ENCODE results near the gene NUDT13.

The NUDT13 gene

GRCh38 chr10:73110345-73110849 lies at the start of gene NUDT13:
TSS of gene NUDT13 (plus strand) at chr10:73110455. CDS start at chr10:73114366, 3,911 bp downstream.
- H3K4me3 ChIP-seq (ENCODE audit: low read length) = peak within 1 kb of the TSS; percentile 74
- H2AFZ ChIP-seq (ENCODE audit: low read depth, low read length) = no peak within 1 kb of the TSS
- no peaks in the 10 kb centered on the region for H3K36me3 ChIP-seq (replicated peaks; ENCODE audit: low read depth, low read length)
- no peaks in the 10 kb centered on the region for H4K20me1 ChIP-seq (ENCODE audit: insufficient read depth, low read length)
- no peaks in the 10 kb centered on the region for H3K4me1 ChIP-seq (ENCODE audit: low read length)
- H3K9me3 ChIP-seq (ENCODE audit: insufficient read depth, low read length) = no peaks in the 10 kb centered on the region
- H3K4me2 ChIP-seq (ENCODE audit: low read length) = peak within 1 kb of the TSS; percentile 58
- peak within 1 kb of the TSS; percentile 43 for H3K9ac ChIP-seq (ENCODE audit: low read length)
- TF ChIP-seq EZH2phosphoT487 (IDR thresholded peaks at IDR 0.05; ENCODE audit: low read depth) = no peak
- TF ChIP-seq, protein P1, sequence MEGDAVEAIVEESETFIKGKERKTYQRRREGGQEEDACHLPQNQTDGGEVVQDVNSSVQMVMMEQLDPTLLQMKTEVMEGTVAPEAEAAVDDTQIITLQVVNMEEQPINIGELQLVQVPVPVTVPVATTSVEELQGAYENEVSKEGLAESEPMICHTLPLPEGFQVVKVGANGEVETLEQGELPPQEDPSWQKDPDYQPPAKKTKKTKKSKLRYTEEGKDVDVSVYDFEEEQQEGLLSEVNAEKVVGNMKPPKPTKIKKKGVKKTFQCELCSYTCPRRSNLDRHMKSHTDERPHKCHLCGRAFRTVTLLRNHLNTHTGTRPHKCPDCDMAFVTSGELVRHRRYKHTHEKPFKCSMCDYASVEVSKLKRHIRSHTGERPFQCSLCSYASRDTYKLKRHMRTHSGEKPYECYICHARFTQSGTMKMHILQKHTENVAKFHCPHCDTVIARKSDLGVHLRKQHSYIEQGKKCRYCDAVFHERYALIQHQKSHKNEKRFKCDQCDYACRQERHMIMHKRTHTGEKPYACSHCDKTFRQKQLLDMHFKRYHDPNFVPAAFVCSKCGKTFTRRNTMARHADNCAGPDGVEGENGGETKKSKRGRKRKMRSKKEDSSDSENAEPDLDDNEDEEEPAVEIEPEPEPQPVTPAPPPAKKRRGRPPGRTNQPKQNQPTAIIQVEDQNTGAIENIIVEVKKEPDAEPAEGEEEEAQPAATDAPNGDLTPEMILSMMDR (IDR thresholded peaks at IDR 0.05; ENCODE audit: low read depth, low read length) = no peak
- no peak within 1 kb of the TSS for H3K27ac ChIP-seq (ENCODE audit: low read length)
- no peaks in the 10 kb centered on the region for H3K27me3 ChIP-seq (ENCODE audit: low read depth, low read length)
- no peaks in the 10 kb centered on the region for H3K79me2 ChIP-seq (ENCODE audit: low read length)

DNA sequence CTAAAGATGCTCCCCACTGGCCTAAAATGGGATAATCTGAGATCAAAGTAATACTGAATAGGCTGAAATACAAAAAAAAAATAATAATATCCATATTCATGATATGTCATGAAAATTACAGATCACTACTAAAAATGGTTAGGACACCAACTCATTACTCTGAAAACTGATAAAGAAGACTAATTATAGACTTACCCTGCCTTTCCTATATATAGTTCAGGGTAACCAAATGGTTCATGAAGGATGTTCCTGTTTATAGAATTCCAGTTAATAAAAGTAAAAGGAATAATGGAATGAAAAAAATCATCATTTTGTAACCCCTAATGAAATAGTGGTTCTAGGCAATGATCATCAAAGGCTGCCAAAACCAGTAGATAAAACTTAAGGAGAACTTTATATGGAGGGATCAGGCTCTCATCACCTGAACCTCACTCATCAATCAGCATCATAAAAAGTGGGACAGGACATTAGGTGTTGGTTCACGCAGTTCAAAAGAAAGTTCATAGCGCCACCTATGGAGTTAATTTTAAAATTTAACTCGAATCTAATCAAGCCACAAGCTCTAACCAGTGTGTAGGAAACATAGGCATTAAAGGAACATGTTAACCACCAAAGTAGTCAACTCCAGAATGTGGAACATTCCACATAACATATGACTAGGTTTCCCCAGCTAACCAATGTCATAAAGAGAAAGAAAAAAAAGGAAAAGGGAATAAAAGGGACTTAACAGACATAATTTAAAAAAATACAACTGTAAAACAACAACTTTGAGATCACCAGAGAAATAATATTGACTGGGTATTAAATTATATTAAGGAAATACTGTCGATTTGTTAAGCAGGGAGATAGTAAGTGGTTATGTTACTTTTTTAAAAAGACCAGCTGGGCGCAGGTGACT lies 49.3 kb upstream of the NUDT13 start:
- Histone ChIP-seq H2AFZ (ENCODE audit: low read depth, low read length) (no peak overlapping the region), H3K79me2 (ENCODE audit: low read length) (no peaks in the 10 kb centered on the region), H3K36me3 (replicated peaks; ENCODE audit: low read depth, low read length) (peaks cover 20% of the 10 kb centered on the region), H3K4me1 (ENCODE audit: low read length) (no peaks in the 10 kb centered on the region), H3K9me3 (ENCODE audit: insufficient read depth, low read length) (no peaks in the 10 kb centered on the region), H3K4me3 (ENCODE audit: low read length) (no peak overlapping the region), H3K27ac (ENCODE audit: low read length) (no peak overlapping the region), H3K27me3 (ENCODE audit: low read depth, low read length) (no peaks in the 10 kb centered on the region), H4K20me1 (ENCODE audit: insufficient read depth, low read length) (no peaks in the 10 kb centered on the region), H3K9ac (ENCODE audit: low read length) (no peak overlapping the region), H3K4me2 (ENCODE audit: low read length) (no peak overlapping the region)
- TF ChIP-seq, protein P1 (IDR thresholded peaks at IDR 0.05; ENCODE audit: low read depth, low read length) = peak; percentile 49; the same call in 1 of the 2 replicates
- TF ChIP-seq EZH2phosphoT487 (IDR thresholded peaks at IDR 0.05; ENCODE audit: low read depth) = no peak

GRCh38 chr10:73061743-73062142 lies 48.5 kb upstream of the NUDT13 start:
- H3K9me3 ChIP-seq (ENCODE audit: insufficient read depth, low read length) = no peaks in the 10 kb centered on the region
- no peaks in the 10 kb centered on the region for H4K20me1 ChIP-seq (ENCODE audit: insufficient read depth, low read length)
- no peak overlapping the region for H3K4me2 ChIP-seq (ENCODE audit: low read length)
- no peak overlapping the region for H2AFZ ChIP-seq (ENCODE audit: low read depth, low read length)
- no peaks in the 10 kb centered on the region for H3K4me1 ChIP-seq (ENCODE audit: low read length)
- no peak overlapping the region for H3K27ac ChIP-seq (ENCODE audit: low read length)
- no peaks in the 10 kb centered on the region for H3K79me2 ChIP-seq (ENCODE audit: low read length)
- no peaks in the 10 kb centered on the region for H3K27me3 ChIP-seq (ENCODE audit: low read depth, low read length)
- H3K4me3 ChIP-seq (ENCODE audit: low read length) = no peak overlapping the region
- H3K9ac ChIP-seq (ENCODE audit: low read length) = no peak overlapping the region
- no peak for TF ChIP-seq EZH2phosphoT487 (IDR thresholded peaks at IDR 0.05; ENCODE audit: low read depth)
- TF ChIP-seq, protein P1 (IDR thresholded peaks at IDR 0.05; ENCODE audit: low read depth, low read length) = no peak
- H3K36me3 ChIP-seq (replicated peaks; ENCODE audit: low read depth, low read length) = peaks cover 20% of the 10 kb centered on the region

DNA sequence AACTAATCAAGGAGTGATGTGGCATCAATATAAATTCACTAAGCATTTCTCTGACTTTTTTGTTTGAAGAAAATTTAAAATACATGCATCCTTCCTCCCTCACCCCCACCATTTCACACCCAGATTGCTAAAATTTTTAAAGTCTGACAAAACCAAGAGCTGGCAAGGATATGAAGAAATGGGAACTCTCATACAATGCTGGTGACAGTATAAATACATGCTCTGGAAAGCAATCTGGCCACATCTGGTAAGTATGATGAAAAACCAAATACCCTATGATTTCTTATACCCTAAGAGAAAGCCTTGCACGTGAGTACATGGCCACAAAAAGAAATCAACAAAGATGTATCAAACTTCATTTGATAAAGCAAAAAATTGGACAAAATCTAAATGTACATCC lies 44.8 kb upstream of the NUDT13 start:
- H3K79me2 ChIP-seq (ENCODE audit: low read length) = no peaks in the 10 kb centered on the region
- H3K4me1 ChIP-seq (ENCODE audit: low read length) = no peaks in the 10 kb centered on the region
- H3K27me3 ChIP-seq (ENCODE audit: low read depth, low read length) = no peaks in the 10 kb centered on the region
- H3K4me3 ChIP-seq (ENCODE audit: low read length) = no peak overlapping the region
- no peak overlapping the region for H3K27ac ChIP-seq (ENCODE audit: low read length)
- H4K20me1 ChIP-seq (ENCODE audit: insufficient read depth, low read length) = peaks cover 5% of the 10 kb centered on the region; the same call in 1 of the 2 replicates
- TF ChIP-seq, protein P1 (IDR thresholded peaks at IDR 0.05; ENCODE audit: low read depth, low read length) = no peak
- TF ChIP-seq EZH2phosphoT487 (IDR thresholded peaks at IDR 0.05; ENCODE audit: low read depth) = no peak
- H3K36me3 ChIP-seq (replicated peaks; ENCODE audit: low read depth, low read length) = peaks cover 29% of the 10 kb centered on the region
- no peaks in the 10 kb centered on the region for H3K9me3 ChIP-seq (ENCODE audit: insufficient read depth, low read length)
- no peak overlapping the region for H3K9ac ChIP-seq (ENCODE audit: low read length)
- no peak overlapping the region for H3K4me2 ChIP-seq (ENCODE audit: low read length)
- no peak overlapping the region for H2AFZ ChIP-seq (ENCODE audit: low read depth, low read length)

All from OCI-LY3 (cell line).